HepG2 (cell line): ENCODE measurements around the gene RBM34. TPM values are rescaled to one million over a fixed set of nuclear protein-coding genes. Genes with fewer than 3 reads are reported as not detected.

Source experiments
- ARID2 ChIP-seq: sonication (generic); formaldehyde crosslinking; IDR thresholded peaks from 2 replicates; pipeline ENCODE4 v1.8.1; 2022; ENCODE audit warnings: mild to moderate bottlenecking, missing genetic modification reagents, borderline replicate concordance
- DPF2 ChIP-seq: sonication (generic); formaldehyde crosslinking; IDR thresholded peaks from 2 replicates; pipeline ENCODE4 v1.4.0; 2020; ENCODE audit warnings: mild to moderate bottlenecking, low read depth, missing genetic modification reagents, borderline replicate concordance
- EED ChIP-seq: sonication (generic); formaldehyde crosslinking; IDR thresholded peaks from 2 replicates; pipeline ENCODE4 v1.5.0; 2020; ENCODE audit warnings: mild to moderate bottlenecking, missing genetic modification reagents
- MBNL3 ChIP-seq: fragments of 250-450 bp; sonication (Bioruptor Pico); conservative IDR thresholded peaks from 2 replicates; pipeline ENCODE4 v1.8.0; 2022; ENCODE audit warnings: mild to moderate bottlenecking, inconsistent platforms
- MTERF4 ChIP-seq: sonication (generic); formaldehyde crosslinking; IDR thresholded peaks from 2 replicates; pipeline ENCODE4 v1.8.0; 2023; ENCODE audit warnings: mild to moderate bottlenecking, missing genetic modification reagents
- RXRB ChIP-seq: IDR thresholded peaks from 2 replicates; pipeline ENCODE4 v1.6.1; 2016; ENCODE audit warnings: borderline replicate concordance, missing genetic modification reagents, missing compliant biosample characterization
- U2AF2 ChIP-seq: fragments of 200-400 bp; formaldehyde crosslinking; IDR thresholded peaks from 2 replicates; pipeline ENCODE4 v1.6.1; 2017; ENCODE audit warnings: low read depth, mild to moderate bottlenecking, low read length
- ZBTB42 ChIP-seq: sonication (generic); formaldehyde crosslinking; IDR thresholded peaks from 2 replicates; pipeline ENCODE4 v1.5.0; 2020; ENCODE audit warnings: mild to moderate bottlenecking, missing genetic modification reagents
- ZBTB8A ChIP-seq: sonication (generic); formaldehyde crosslinking; IDR thresholded peaks from 2 replicates; pipeline ENCODE4 v1.4.0; 2020; ENCODE audit warnings: mild to moderate bottlenecking, low read depth, missing genetic modification reagents, borderline replicate concordance
- ZGPAT ChIP-seq: IDR thresholded peaks from 2 replicates; pipeline ENCODE4 v1.6.1; 2016; ENCODE audit warnings: mild to moderate bottlenecking
- ZNF326 ChIP-seq: sonication (generic); formaldehyde crosslinking; IDR thresholded peaks from 2 replicates; pipeline ENCODE4 v1.4.0; 2020; ENCODE audit warnings: missing genetic modification reagents, borderline replicate concordance
- ZNF333 ChIP-seq: sonication (generic); formaldehyde crosslinking; IDR thresholded peaks from 2 replicates; pipeline ENCODE4 v1.4.0; 2020; ENCODE audit warnings: mild to moderate bottlenecking, missing genetic modification reagents, borderline replicate concordance
- ZNF574 ChIP-seq: sonication (generic); formaldehyde crosslinking; IDR thresholded peaks from 2 replicates; pipeline ENCODE4 v1.4.0; 2020; ENCODE audit warnings: missing genetic modification reagents
- ZNF660 ChIP-seq: sonication (generic); formaldehyde crosslinking; IDR thresholded peaks from 2 replicates; pipeline ENCODE4 v1.5.1; 2020; ENCODE audit warnings: mild to moderate bottlenecking, low read depth, missing genetic modification reagents, borderline replicate concordance
- ZNF720 ChIP-seq: sonication (generic); formaldehyde crosslinking; IDR thresholded peaks from 2 replicates; pipeline ENCODE4 v1.4.0; 2020; ENCODE audit warnings: missing genetic modification reagents
- ZNF841 ChIP-seq: sonication (generic); formaldehyde crosslinking; IDR thresholded peaks from 2 replicates; pipeline ENCODE4 v1.8.1; 2023; ENCODE audit warnings: missing genetic modification reagents, borderline replicate concordance
- ZSCAN20 ChIP-seq: sonication (generic); formaldehyde crosslinking; IDR thresholded peaks from 2 replicates; pipeline ENCODE4 v1.4.0; 2020; ENCODE audit warnings: missing genetic modification reagents, mild to moderate bottlenecking, borderline replicate concordance
- ZXDC ChIP-seq: sonication (generic); formaldehyde crosslinking; IDR thresholded peaks from 2 replicates; pipeline ENCODE4 v1.5.0; 2020; ENCODE audit warnings: mild to moderate bottlenecking, missing genetic modification reagents
- polyA plus RNA-seq, 8 experiments: library from polyadenylated mRNA; depleted of rRNA in 3 of 8; stranded (reverse) in 7 of 8; unstranded in 1 of 8; fragments of >200 nt; fragmentation: Illumina TruSeq in 4 of 8; extraction: Trizol in 4 of 8; gene quantifications; 2 replicates each; pipeline versions ENCODE4 v1.2.1 to v1.2.3, GENCODE V29; 2011 to 2016; ENCODE audit warnings: low read depth in 4 of 8, missing spikeins in 1 of 8, mixed read lengths in 1 of 8; ENCODE audit not compliant: insufficient read depth in 1 of 8
- total RNA-seq, 5 experiments: library from RNA; depleted of rRNA; stranded (reverse); fragments of >200 nt; fragmentation: Illumina TruSeq; extraction: Trizol; gene quantifications; 2 replicates each; pipeline ENCODE4 v1.2.3, GENCODE V29; 2016; ENCODE audit warnings: low read depth in 1 of 5

The RBM34 gene
- total and polyA plus RNA-seq, 2 of the 13 experiments (the other 11 are each of a cell fraction or from before 2014, with no cell fraction given), result 34.7 to 73.0 TPM

- TF ChIP-seq U2AF2 (no peak), ZNF660 (CRISPR knock-in tag) (no peak), EED (CRISPR knock-in tag) (peak; percentile 74; the same call in 1 of the 2 replicates), ARID2 (peak; percentile 81), ZBTB42 (CRISPR knock-in tag) (no peak), ZXDC (CRISPR knock-in tag) (peak; percentile 93), ZSCAN20 (peak; percentile 79; the same call in 1 of the 2 replicates), ZNF574 (CRISPR knock-in tag) (peak; percentile 88), ZNF326 (no peak), ZBTB8A (CRISPR knock-in tag) (no peak), MTERF4 (CRISPR knock-in tag) (peak; percentile 93), DPF2 (CRISPR knock-in tag) (0 out of 2 replicates have a peak, but pooled peaks have one; percentile 10), MBNL3 (CRISPR knock-in tag) (no peak), ZGPAT (CRISPR knock-in tag) (peak; percentile 77; the same call in 1 of the 2 replicates), RXRB (peak; percentile 76), ZNF333 (CRISPR knock-in tag) (no peak), ZNF841 (CRISPR knock-in tag) (0 out of 2 replicates have a peak, but pooled peaks have one; percentile 47), ZNF720 (CRISPR knock-in tag) (no peak)
Measured at GRCh38 chr1:235128456-235129328, 32.4 kb downstream of the RBM34 start, which contains the start of gene TOMM20 (continued).
